ENCODE results near the gene YAP1. TPM values are rescaled to one million over a fixed set of nuclear protein-coding genes. Genes with fewer than 3 reads are reported as not detected.

YAP1 gene
- total and polyA plus RNA-seq, 4 donors, result 3.7 to 65.6 (median 18.3) TPM

- 91% methylated on average over 1 of the region's 1 CpG for WGBS
- H3K4me1 ChIP-seq (ENCODE audit: control insufficient read depth in 4 of 4, insufficient read depth in 4 of 4, low read length in 3 of 4), result peaks cover 0 to 10% (median 3%) of the 10 kb centered on the region in 4 donors
Measured at GRCh38 chr11:102194990-102195389, 84.7 kb downstream of the YAP1 start.

GRCh38 chr11:102196351-102196750, 86.1 kb downstream of the YAP1 start:
- Histone ChIP-seq H3K27me3 (ENCODE audit: control insufficient read depth in 4 of 4, insufficient read depth in 4 of 4, low read length in 3 of 4) (no peaks in the 10 kb centered on the region), H3K4me3 (ENCODE audit: low read depth in 1 of 3, low read length in 3 of 3) (no peak overlapping the region), H3K36me3 (ENCODE audit: control insufficient read depth in 4 of 4, insufficient read depth in 3 of 4, low read depth in 1 of 4, low read length in 3 of 4) (no peaks in the 10 kb centered on the region), H3K4me1 (ENCODE audit: control insufficient read depth in 4 of 4, insufficient read depth in 4 of 4, low read length in 3 of 4) (peaks cover 0 to 10% (median 3%) of the 10 kb centered on the region in 4 donors), H3K9me3 (ENCODE audit: control insufficient read depth in 4 of 4, low read length in 3 of 4) (no peaks in the 10 kb centered on the region), H3K27ac (ENCODE audit: low read depth in 1 of 2, low read length in 2 of 2) (no peak overlapping the region), H3K9ac (ENCODE audit: low read depth in 1 of 2, low read length in 2 of 2) (no peak overlapping the region)
- DNase-seq (ENCODE audit: low spot score), result no peak
- 90% methylated on average over 1 of the region's 1 CpG for WGBS
- TF ChIP-seq MAX (IDR thresholded peaks at IDR 0.05), result no peak
- TF ChIP-seq YY1 (IDR thresholded peaks at IDR 0.05), result no peak
- TF ChIP-seq HNF4G (IDR thresholded peaks at IDR 0.05), result no peak
- TF ChIP-seq HNF4A (conservative IDR thresholded peaks at IDR 0.05), result no peak
- no peak for TF ChIP-seq RAD21 (IDR thresholded peaks at IDR 0.05)
- TF ChIP-seq FOXA2 (IDR thresholded peaks at IDR 0.05), result no peak
- no peak for TF ChIP-seq ATF3 (IDR thresholded peaks at IDR 0.05)
- TF ChIP-seq NR2F2 (IDR thresholded peaks at IDR 0.05), result no peak
- TF ChIP-seq SP1 (IDR thresholded peaks at IDR 0.05), result no peak
- TF ChIP-seq RXRA (IDR thresholded peaks at IDR 0.05), result no peak
- TF ChIP-seq EGR1 (IDR thresholded peaks at IDR 0.05; ENCODE audit: low read depth in 2 of 2), result no peak

More at GRCh38 chr11:102194990-102195389, 84.7 kb downstream of the YAP1 start:
- no peak for DNase-seq (ENCODE audit: low spot score)
- no peak for TF ChIP-seq ZBTB33 (IDR thresholded peaks at IDR 0.05)
- TF ChIP-seq MAX (IDR thresholded peaks at IDR 0.05), result no peak
- no peak for TF ChIP-seq ATF3 (IDR thresholded peaks at IDR 0.05)
- no peak for TF ChIP-seq EGR1 (IDR thresholded peaks at IDR 0.05; ENCODE audit: low read depth in 2 of 2)
- TF ChIP-seq FOXA2 (IDR thresholded peaks at IDR 0.05), result no peak
- TF ChIP-seq NR2F2 (IDR thresholded peaks at IDR 0.05), result no peak
- no peak for TF ChIP-seq HNF4A (conservative IDR thresholded peaks at IDR 0.05)
- TF ChIP-seq SP1 (IDR thresholded peaks at IDR 0.05), result no peak
- TF ChIP-seq JUND (IDR thresholded peaks at IDR 0.05), result no peak
- TF ChIP-seq REST (IDR thresholded peaks at IDR 0.05), result no peak
- no peak for TF ChIP-seq RXRA (IDR thresholded peaks at IDR 0.05)
- no peak for TF ChIP-seq TAF1 (conservative IDR thresholded peaks at IDR 0.05)
- H3K4me3 ChIP-seq (ENCODE audit: low read depth in 1 of 3, low read length in 3 of 3), result no peak overlapping the region
- H3K36me3 ChIP-seq (ENCODE audit: control insufficient read depth in 4 of 4, insufficient read depth in 3 of 4, low read depth in 1 of 4, low read length in 3 of 4), result no peaks in the 10 kb centered on the region
- no peak overlapping the region for H3K9ac ChIP-seq (ENCODE audit: low read depth in 1 of 2, low read length in 2 of 2)
- H3K9me3 ChIP-seq (ENCODE audit: control insufficient read depth in 4 of 4, low read length in 3 of 4), result no peaks in the 10 kb centered on the region
- H3K27me3 ChIP-seq (ENCODE audit: control insufficient read depth in 4 of 4, insufficient read depth in 4 of 4, low read length in 3 of 4), result no peaks in the 10 kb centered on the region
- no peak overlapping the region for H3K27ac ChIP-seq (ENCODE audit: low read depth in 1 of 2, low read length in 2 of 2)

Measured in liver (tissue), 9 donors.